Adrenal gland (tissue), 5 donors: ENCODE results near the gene AKIRIN2.

Experiments
- CTCF ChIP-seq, 6 experiments: fragments of 450-650 bp in 4 of 6; fragments of 200-600 bp in 2 of 6; sonication (generic) in 1 of 6; IDR thresholded peaks; 1 replicate in 5 of 6; 2 replicates in 1 of 6; pipeline versions ENCODE4 v1.5.1 to v1.8.0; 2016 to 2021; ENCODE audit warnings: antibody characterized with exemption in 6 of 6, mild to moderate bottlenecking in 2 of 6, moderate library complexity in 1 of 6
- POLR2A ChIP-seq, 2 donors: fragments of 450-650 bp; IDR thresholded peaks; one replicate each; pipeline ENCODE4 v1.6.1; 2017; ENCODE audit warnings: antibody characterized with exemption in 2 of 2, mild to moderate bottlenecking in 2 of 2, moderate library complexity in 1 of 2
- donor health status: DM: no; HTN: no; CAD: no.

GRCh38 chr6:87645080-87645479, 57.0 kb downstream of the AKIRIN2 start:
- TF ChIP-seq CTCF (IDR thresholded peaks at IDR 0.05), result no peak
- no peak for TF ChIP-seq POLR2A (IDR thresholded peaks at IDR 0.05)
